ENCODE results near the gene APBA2. TPM values are rescaled to one million over a fixed set of nuclear protein-coding genes. Genes with fewer than 3 reads are reported as not detected.

The APBA2 gene
- total RNA-seq, 2 experiments from 2014 or later: 12.8 to 17.5 TPM

GRCh38 chr15:29046281-29046810, 160.6 kb downstream of the APBA2 start:
- no peak for DNase-seq
- Mint-ChIP-seq H3K9me3 (ENCODE audit: low read depth) (no peaks in the 10 kb centered on the region), H3K36me3 (ENCODE audit: low read depth) (peaks cover 3% of the 10 kb centered on the region), H3K4me1 (peaks cover 60% of the 10 kb centered on the region), H3K27ac (no peak overlapping the region), H3K27me3 (no peaks in the 10 kb centered on the region), H3K4me3 (no peak overlapping the region)
- ATAC-seq: no peak
- CTCF ChIA-PET: no interaction called here
- intact Hi-C loops (cut with DNase I, micrococcal nuclease): loop anchor here (5.0 to 10.0 kb wide), 3 partner anchors 34 to 778 kb away; partner anchors contain the start of gene TJP1 (in 1 of the 2)
- POLR2A ChIA-PET: no interaction called here

- Mint-ChIP-seq H3K27me3 (no peaks in the 10 kb centered on the region), H3K36me3 (ENCODE audit: low read depth) (peaks cover 3% of the 10 kb centered on the region), H3K9me3 (ENCODE audit: low read depth) (no peaks in the 10 kb centered on the region), H3K4me1 (peaks cover 60% of the 10 kb centered on the region), H3K4me3 (no peak overlapping the region), H3K27ac (no peak overlapping the region)
- DNase-seq (no peak), ATAC-seq (no peak)
- POLR2A ChIA-PET: interaction anchor here (0.7 kb wide), 1 partner anchor 26 kb away, joined by 3 read pairs; no protein-coding TSS in a partner anchor
- CTCF ChIA-PET: no interaction called here
- intact Hi-C loops (cut with DNase I, micrococcal nuclease): loop anchor here (5.0 to 10.0 kb wide), 3 partner anchors 35 to 778 kb away; partner anchors contain the start of gene TJP1 (in 1 of the 2)
These were observed 161.2 kb downstream of the APBA2 start for GRCh38 chr15:29046977-29047376.

GRCh38 chr15:29048011-29048410, 162.2 kb downstream of the APBA2 start:
- Mint-ChIP-seq H3K27me3 (no peaks in the 10 kb centered on the region), H3K4me3 (no peak overlapping the region), H3K4me1 (peaks cover 50% of the 10 kb centered on the region), H3K9me3 (ENCODE audit: low read depth) (no peaks in the 10 kb centered on the region), H3K27ac (no peak overlapping the region), H3K36me3 (ENCODE audit: low read depth) (peaks cover 6% of the 10 kb centered on the region)
- no peak for ATAC-seq
- DNase-seq: no peak
- ChIA-PET POLR2A (no interaction called here), CTCF (interaction anchor here (1.6 kb wide), 1 partner anchor 54 kb away, joined by 4 read pairs; no protein-coding TSS in a partner anchor)
- intact Hi-C loops (cut with DNase I, micrococcal nuclease): loop anchor here (5.0 to 10.0 kb wide), 3 partner anchors 36 to 777 kb away; partner anchors contain the start of gene TJP1 (in 1 of the 2)

- no peaks in the 10 kb centered on the region for H3K9me3 Mint-ChIP-seq (ENCODE audit: low read depth)
- H3K4me1 Mint-ChIP-seq: peaks cover 35% of the 10 kb centered on the region
- peaks cover 9% of the 10 kb centered on the region for H3K36me3 Mint-ChIP-seq (ENCODE audit: low read depth)
- H3K27me3 Mint-ChIP-seq: no peaks in the 10 kb centered on the region
- ChIA-PET CTCF (interaction anchor here (1.1 to 1.5 kb wide), 4 partner anchors 9 to 51 kb away, joined by 3 to 4 read pairs (median 4); no protein-coding TSS in a partner anchor), POLR2A (interaction anchor here (0.8 kb wide), 1 partner anchor 11 kb away, joined by 3 read pairs; no protein-coding TSS in a partner anchor)
- peak; percentile 21 for DNase-seq
- ATAC-seq: peak; percentile 92
- no peak overlapping the region for H3K4me3 Mint-ChIP-seq
- intact Hi-C loops (cut with DNase I, micrococcal nuclease): loop anchor here in 1 of 2 experiments (1.0 kb wide), 1 partner anchor 9 kb away; no protein-coding TSS in a partner anchor
- no peak overlapping the region for H3K27ac Mint-ChIP-seq
These were observed 165.1 kb downstream of the APBA2 start for GRCh38 chr15:29050870-29051269.

GRCh38 chr15:29051422-29051821, 165.6 kb downstream of the APBA2 start:
- Mint-ChIP-seq H3K36me3 (ENCODE audit: low read depth) (peaks cover 9% of the 10 kb centered on the region), H3K4me1 (peaks cover 34% of the 10 kb centered on the region), H3K9me3 (ENCODE audit: low read depth) (no peaks in the 10 kb centered on the region), H3K27ac (no peak overlapping the region), H3K27me3 (no peaks in the 10 kb centered on the region), H3K4me3 (no peak overlapping the region)
- no peak for ATAC-seq
- ChIA-PET CTCF (interaction anchor here (1.1 to 1.5 kb wide), 4 partner anchors 8 to 50 kb away, joined by 3 to 4 read pairs (median 4); no protein-coding TSS in a partner anchor), POLR2A (interaction anchor here (0.8 kb wide), 1 partner anchor 12 kb away, joined by 3 read pairs; no protein-coding TSS in a partner anchor)
- no peak for DNase-seq
- intact Hi-C loops (cut with DNase I, micrococcal nuclease): loop anchor here in 1 of 2 experiments (1.0 kb wide), 1 partner anchor 9 kb away; no protein-coding TSS in a partner anchor

- ChIA-PET POLR2A (no interaction called here), CTCF (interaction anchor here (1.0 kb wide), 1 partner anchor 49 kb away, joined by 3 read pairs; no protein-coding TSS in a partner anchor)
- Mint-ChIP-seq H3K27ac (no peak overlapping the region), H3K27me3 (no peaks in the 10 kb centered on the region), H3K4me3 (no peak overlapping the region), H3K4me1 (peaks cover 33% of the 10 kb centered on the region), H3K36me3 (ENCODE audit: low read depth) (peaks cover 9% of the 10 kb centered on the region), H3K9me3 (ENCODE audit: low read depth) (no peaks in the 10 kb centered on the region)
- ATAC-seq (no peak), DNase-seq (no peak)
- intact Hi-C loops (cut with DNase I, micrococcal nuclease): no loop called here
These were observed 167.2 kb downstream of the APBA2 start for GRCh38 chr15:29053006-29053405.

- H3K36me3 Mint-ChIP-seq (ENCODE audit: low read depth): peaks cover 9% of the 10 kb centered on the region
- no peaks in the 10 kb centered on the region for H3K9me3 Mint-ChIP-seq (ENCODE audit: low read depth)
- ChIA-PET POLR2A (no interaction called here), CTCF (interaction anchor here (1.0 kb wide), 1 partner anchor 48 kb away, joined by 3 read pairs; no protein-coding TSS in a partner anchor)
- H3K27ac Mint-ChIP-seq: no peak overlapping the region
- no peaks in the 10 kb centered on the region for H3K27me3 Mint-ChIP-seq
- DNase-seq: no peak
- no peak overlapping the region for H3K4me3 Mint-ChIP-seq
- H3K4me1 Mint-ChIP-seq: peaks cover 36% of the 10 kb centered on the region
- no peak for ATAC-seq
- intact Hi-C loops (cut with DNase I, micrococcal nuclease): no loop called here
These were observed 167.9 kb downstream of the APBA2 start for GRCh38 chr15:29053661-29054131.

- H3K27ac Mint-ChIP-seq: no peak overlapping the region
- ATAC-seq (no peak), DNase-seq (no peak)
- no peak overlapping the region for H3K4me3 Mint-ChIP-seq
- H3K4me1 Mint-ChIP-seq: peaks cover 40% of the 10 kb centered on the region
- intact Hi-C loops (cut with DNase I, micrococcal nuclease): no loop called here
- peaks cover 13% of the 10 kb centered on the region for H3K36me3 Mint-ChIP-seq (ENCODE audit: low read depth)
- ChIA-PET CTCF (no interaction called here), POLR2A (no interaction called here)
- H3K9me3 Mint-ChIP-seq (ENCODE audit: low read depth): peaks cover 4% of the 10 kb centered on the region
- H3K27me3 Mint-ChIP-seq: no peaks in the 10 kb centered on the region
These were observed 168.6 kb downstream of the APBA2 start for GRCh38 chr15:29054171-29055045.

GRCh38 chr15:29055876-29056275, 170.1 kb downstream of the APBA2 start:
- POLR2A ChIA-PET: no interaction called here
- ATAC-seq (no peak), DNase-seq (no peak)
- Mint-ChIP-seq H3K4me1 (peaks cover 41% of the 10 kb centered on the region), H3K36me3 (ENCODE audit: low read depth) (peaks cover 13% of the 10 kb centered on the region), H3K4me3 (no peak overlapping the region), H3K9me3 (ENCODE audit: low read depth) (peaks cover 4% of the 10 kb centered on the region), H3K27me3 (no peaks in the 10 kb centered on the region), H3K27ac (no peak overlapping the region)
- CTCF ChIA-PET: no interaction called here
- intact Hi-C loops (cut with DNase I, micrococcal nuclease): no loop called here

- no peak overlapping the region for H3K27ac Mint-ChIP-seq
- CTCF ChIA-PET: no interaction called here
- intact Hi-C loops (cut with DNase I, micrococcal nuclease): no loop called here
- no peak overlapping the region for H3K4me3 Mint-ChIP-seq
- POLR2A ChIA-PET: no interaction called here
- H3K9me3 Mint-ChIP-seq (ENCODE audit: low read depth): peaks cover 4% of the 10 kb centered on the region
- H3K4me1 Mint-ChIP-seq: peaks cover 37% of the 10 kb centered on the region
- H3K27me3 Mint-ChIP-seq: no peaks in the 10 kb centered on the region
- ATAC-seq (no peak), DNase-seq (no peak)
- H3K36me3 Mint-ChIP-seq (ENCODE audit: low read depth): peaks cover 13% of the 10 kb centered on the region
These were observed 171.2 kb downstream of the APBA2 start for GRCh38 chr15:29056839-29057450.

GRCh38 chr15:29057856-29058255, 172.1 kb downstream of the APBA2 start:
- H3K27me3 Mint-ChIP-seq: no peaks in the 10 kb centered on the region
- H3K4me3 Mint-ChIP-seq: no peak overlapping the region
- H3K36me3 Mint-ChIP-seq (ENCODE audit: low read depth): peaks cover 10% of the 10 kb centered on the region
- ChIA-PET CTCF (no interaction called here), POLR2A (no interaction called here)
- no peak for ATAC-seq
- H3K9me3 Mint-ChIP-seq (ENCODE audit: low read depth): peaks cover 4% of the 10 kb centered on the region
- no peak for DNase-seq
- peaks cover 39% of the 10 kb centered on the region for H3K4me1 Mint-ChIP-seq
- H3K27ac Mint-ChIP-seq: no peak overlapping the region
- intact Hi-C loops (cut with DNase I, micrococcal nuclease): loop anchor here in 1 of 2 experiments (2.0 kb wide), 1 partner anchor 19 kb away; no protein-coding TSS in a partner anchor
